Measurements from ENCODE around the gene PZP. TPM values are rescaled to one million over a fixed set of nuclear protein-coding genes. Genes with fewer than 3 reads are reported as not detected.

PZP gene
- total and polyA plus RNA-seq, 10 of the 15 experiments (the other 5 are each of a cell fraction or from before 2014, with no cell fraction given): not detected

- BruUV-seq (replicated peaks): no TSS peak
- Histone ChIP-seq H3K4me1 (ENCODE audit: control insufficient read depth, insufficient read depth, low read length) (no peaks in the 10 kb centered on the region), H3K79me2 (ENCODE audit: control insufficient read depth, insufficient read depth, low read length) (no peaks in the 10 kb centered on the region), H3K4me2 (ENCODE audit: control insufficient read depth, insufficient read depth) (no peak overlapping the region), H3K27me3 (replicated peaks in 1 of 2; ENCODE audit: control insufficient read depth in 2 of 2, insufficient read depth in 2 of 2, low read length in 1 of 2) (0 out of 4 replicates have a peak, but pooled peaks cover 0 to 2% of the 10 kb centered on the region in 2 experiments), H3K36me3 (ENCODE audit: control insufficient read depth in 2 of 2, insufficient read depth in 2 of 2, low read length in 1 of 2) (no peaks in the 10 kb centered on the region), H2AFZ (ENCODE audit: control insufficient read depth, low read depth, low read length) (no peak overlapping the region), H3K27ac (ENCODE audit: control insufficient read depth, insufficient read depth) (no peak overlapping the region), H4K20me1 (ENCODE audit: control insufficient read depth, insufficient read depth) (no peaks in the 10 kb centered on the region), H3K4me3 (no peak overlapping the region), H3K9ac (ENCODE audit: control insufficient read depth, insufficient read depth, low read length) (no peak overlapping the region), H3K9me3 (replicated peaks; ENCODE audit: control insufficient read depth, insufficient read depth, low read length) (no peaks in the 10 kb centered on the region)
- ChIA-PET CTCF (interaction anchor here (0.9 kb wide), 1 partner anchor 10 kb away, joined by 3 read pairs; no protein-coding TSS in a partner anchor), RAD21 (ENCODE audit: unreplicated experiment) (no interaction called here), POLR2A (interaction anchor here (0.6 kb wide), 1 partner anchor 487 kb away, joined by 3 read pairs; no protein-coding TSS in a partner anchor), SMC1A (ENCODE audit: uncharacterized antibody, unreplicated experiment) (no interaction called here)
- no peak for FAIRE-seq
- in situ Hi-C loops (cut with MboI) (no loop called here), intact Hi-C loops (cut with micrococcal nuclease; ENCODE audit: unreplicated experiment) (no loop called here)
- no peak for DNase-seq (ENCODE audit: low read depth, low spot score)
- ATAC-seq: no peak
- WGBS (ENCODE audit: insufficient coverage, insufficient replicate concordance, low lambda C conversion rate, missing lambda C conversion rate): 57% methylated on average over 15 of the region's 16 CpGs
- TF ChIP-seq CEBPZ (IDR thresholded peaks at IDR 0.05; ENCODE audit: low read depth, low read length) (no peak), BRCA1 (IDR thresholded peaks at IDR 0.05; ENCODE audit: low read depth, low read length) (no peak), KDM1A (IDR thresholded peaks at IDR 0.05; ENCODE audit: borderline replicate concordance) (no peak), CTCF (IDR thresholded peaks at IDR 0.05 in 2 of 3, conservative IDR thresholded peaks at IDR 0.05 in 1 of 3; ENCODE audit: control insufficient read depth in 2 of 3, extremely low read depth in 1 of 3, insufficient read depth in 1 of 3, low read depth in 3 of 3, low read length in 3 of 3) (no peak), BCLAF1 (IDR thresholded peaks at IDR 0.05) (no peak), SUZ12 (IDR thresholded peaks at IDR 0.05; ENCODE audit: unreplicated experiment) (no peak), ZNF687 (IDR thresholded peaks at IDR 0.05) (no peak), STAT1 (conservative IDR thresholded peaks at IDR 0.05) (no peak)
Observed at GRCh38 chr12:9124383-9125031, 83.7 kb downstream of the PZP start.
